Tibial nerve (tissue), 4 donors: ENCODE results near the gene C3orf38. TPM values are rescaled to one million over a fixed set of nuclear protein-coding genes. Genes with fewer than 3 reads are reported as not detected.
"Not testable (repeated sequence)": the region's sequence is repeated elsewhere in the genome, so short reads cannot be mapped to it uniquely, and the experiment has no call there.

Experiments used
- DNase-seq, 2 donors: peaks; one replicate each; pipeline ENCODE4 v3.0.0-alpha.2; 2019; ENCODE audit warnings: low spot score in 2 of 2
- H3K27ac ChIP-seq, 4 donors: fragments of 200-600 bp; sonication (generic) in 3 of 4; one replicate each; pipeline ENCODE4 v1.5.1; 2017 to 2019; ENCODE audit warnings: mild to moderate bottlenecking in 1 of 4
- H3K27me3 ChIP-seq, 2 donors: fragments of 200-600 bp; sonication (generic) in 1 of 2; one replicate each; pipeline versions ENCODE4 v1.5.1 to v1.6.0; 2017 to 2019
- H3K36me3 ChIP-seq, 3 donors: fragments of 200-600 bp; sonication (generic); one replicate each; pipeline ENCODE4 v1.5.1; 2018 to 2019
- H3K4me1 ChIP-seq, 4 donors: fragments of 200-600 bp; sonication (generic) in 3 of 4; one replicate each; pipeline ENCODE4 v1.5.1; 2017 to 2019
- H3K4me3 ChIP-seq, 4 donors: fragments of 200-600 bp; sonication (generic) in 3 of 4; one replicate each; pipeline ENCODE4 v1.5.1; 2017 to 2019; ENCODE audit warnings: mild to moderate bottlenecking in 1 of 4, moderate library complexity in 1 of 4
- H3K9me3 ChIP-seq, 4 donors: fragments of 200-600 bp; sonication (generic) in 3 of 4; one replicate each; pipeline ENCODE4 v1.5.1; 2017 to 2019
- CTCF ChIP-seq, 5 experiments: fragments of 200-600 bp in 3 of 5; fragments of 450-650 bp in 2 of 5; sonication (generic) in 3 of 5; IDR thresholded peaks; one replicate each; pipeline ENCODE4 v1.5.1; 2016 to 2019; ENCODE audit warnings: antibody characterized with exemption in 5 of 5, mild to moderate bottlenecking in 3 of 5, moderate library complexity in 2 of 5
- EP300 ChIP-seq, 2 donors: sonication (generic); formaldehyde crosslinking; IDR thresholded peaks; one replicate each; pipeline ENCODE4 v1.6.1; 2017; ENCODE audit warnings: antibody characterized with exemption in 2 of 2, mild to moderate bottlenecking in 1 of 2
- POLR2A ChIP-seq, 2 donors: fragments of 450-650 bp; IDR thresholded peaks; one replicate each; pipeline ENCODE4 v1.6.1; 2017; ENCODE audit warnings: antibody characterized with exemption in 2 of 2, mild to moderate bottlenecking in 2 of 2, moderate library complexity in 2 of 2
- WGBS, 2 donors: methylation state at CpG; one replicate each; pipeline ENCODE4 v1.1.5; 2018; 5-methylcytosine and 5-hydroxymethylcytosine counted together
- total RNA-seq, 4 donors: library from RNA; depleted of rRNA; stranded (reverse); fragments of >200 nt; gene quantifications; one replicate each; pipeline ENCODE4 v1.1.0, GENCODE V29; 2016

Gene C3orf38
- total RNA-seq, 4 donors from 2014 or later = 20.7 to 25.6 (median 21.6) TPM

- Histone ChIP-seq H3K36me3 (peaks cover 0 to 21% (median 0%) of the 10 kb centered on the region in 3 donors), H3K27ac (no peak overlapping the region), H3K27me3 (no peaks in the 10 kb centered on the region), H3K4me3 (no peak overlapping the region), H3K9me3 (no peaks in the 10 kb centered on the region), H3K4me1 (peaks cover 0 to 17% (median 0%) of the 10 kb centered on the region in 4 donors)
- 38 to 46% methylated on average over 5 of the region's 5 CpGs for WGBS, 2 donors
- DNase-seq = peak; percentile 15 to 88
- TF ChIP-seq CTCF (IDR thresholded peaks at IDR 0.05) = peak; percentile 61 to 72 (median 64)
- TF ChIP-seq EP300 (IDR thresholded peaks at IDR 0.05) = no peak
- TF ChIP-seq POLR2A (IDR thresholded peaks at IDR 0.05) = no peak
These were observed 36.2 kb upstream of the C3orf38 start for GRCh38 chr3:88113311-88114162.

- DNase-seq = no peak
- no peaks in the 10 kb centered on the region for H3K27me3 ChIP-seq
- H3K4me3 ChIP-seq = no peak overlapping the region
- no peak overlapping the region for H3K27ac ChIP-seq
- H3K9me3 ChIP-seq = no peaks in the 10 kb centered on the region
- peaks cover 0 to 16% (median 0%) of the 10 kb centered on the region in 4 donors for H3K4me1 ChIP-seq
- H3K36me3 ChIP-seq = peaks cover 0 to 22% (median 0%) of the 10 kb centered on the region in 3 donors
- 94 to 96% methylated on average over 3 of the region's 3 CpGs for WGBS, 2 donors
- TF ChIP-seq POLR2A (IDR thresholded peaks at IDR 0.05) (no peak), EP300 (IDR thresholded peaks at IDR 0.05) (no peak)
These were observed 34.7 kb upstream of the C3orf38 start for GRCh38 chr3:88114878-88115549.

GRCh38 chr3:88117683-88118082 is 32.1 kb upstream of the C3orf38 start:
- TF ChIP-seq CTCF (IDR thresholded peaks at IDR 0.05) = no peak
- TF ChIP-seq EP300 (IDR thresholded peaks at IDR 0.05) = no peak
- no peak for TF ChIP-seq POLR2A (IDR thresholded peaks at IDR 0.05)
- 0% methylated on average over 1 of the region's 1 CpG for WGBS, 2 donors
- no peak overlapping the region for H3K27ac ChIP-seq

GRCh38 chr3:88118603-88119002 is 31.2 kb upstream of the C3orf38 start:
- not testable (repeated sequence) for H3K4me3 ChIP-seq, H3K27me3 ChIP-seq, H3K27ac ChIP-seq, DNase-seq, H3K9me3 ChIP-seq, H3K4me1 ChIP-seq
- 97 to 100% methylated on average over 1 of the region's 2 CpGs for WGBS, 2 donors
- H3K36me3 ChIP-seq = peaks cover 0 to 22% (median 0%) of the 10 kb centered on the region in 3 donors

More at GRCh38 chr3:88117683-88118082, 32.1 kb upstream of the C3orf38 start:
- Histone ChIP-seq H3K36me3 (peaks cover 0 to 22% (median 0%) of the 10 kb centered on the region in 3 donors), H3K4me3 (no peak overlapping the region), H3K27me3 (no peaks in the 10 kb centered on the region), H3K9me3 (no peaks in the 10 kb centered on the region), H3K4me1 (peaks cover 0 to 15% (median 0%) of the 10 kb centered on the region in 4 donors)
- DNase-seq = no peak

- H3K36me3 ChIP-seq = peaks cover 0 to under 1% (median 0%) of the 10 kb centered on the region in 3 donors
- peaks cover 0 to 7% (median 0%) of the 10 kb centered on the region in 4 donors for H3K4me1 ChIP-seq
- no peak overlapping the region for H3K4me3 ChIP-seq
- DNase-seq = no peak
- H3K9me3 ChIP-seq = no peaks in the 10 kb centered on the region
- WGBS, 2 donors = 96 to 100% methylated on average over 1 of the region's 1 CpG
- H3K27me3 ChIP-seq = no peaks in the 10 kb centered on the region
- no peak overlapping the region for H3K27ac ChIP-seq
- no peak for TF ChIP-seq POLR2A (IDR thresholded peaks at IDR 0.05)
- TF ChIP-seq EP300 (IDR thresholded peaks at IDR 0.05) = no peak
- no peak for TF ChIP-seq CTCF (IDR thresholded peaks at IDR 0.05)
These were observed 26.2 kb upstream of the C3orf38 start for GRCh38 chr3:88123526-88123925.

- Histone ChIP-seq H3K4me3 (no peak overlapping the region), H3K27me3 (no peaks in the 10 kb centered on the region), H3K4me1 (peaks cover 0 to 9% (median 0%) of the 10 kb centered on the region in 4 donors), H3K9me3 (no peaks in the 10 kb centered on the region), H3K36me3 (peaks cover 0 to 27% (median 0%) of the 10 kb centered on the region in 3 donors), H3K27ac (no peak overlapping the region)
- WGBS, 2 donors = 48 to 61% methylated on average over 1 of the region's 1 CpG
- no peak for DNase-seq
- TF ChIP-seq CTCF (IDR thresholded peaks at IDR 0.05) = no peak
- TF ChIP-seq EP300 (IDR thresholded peaks at IDR 0.05) = no peak
- TF ChIP-seq POLR2A (IDR thresholded peaks at IDR 0.05) = no peak
These were observed 18.1 kb upstream of the C3orf38 start for GRCh38 chr3:88131695-88132094.
